GM21717 (cell line): ENCODE results near the gene COPB2.

Source experiments
- ATAC-seq: cut with Tn5 transposase; IDR thresholded peaks from one replicate; pipeline ENCODE4 v1.9.1; 2021; ENCODE audit warnings: mild to moderate bottlenecking, moderate library complexity; ENCODE audit not compliant: unreplicated experiment

Gene COPB2

DNA sequence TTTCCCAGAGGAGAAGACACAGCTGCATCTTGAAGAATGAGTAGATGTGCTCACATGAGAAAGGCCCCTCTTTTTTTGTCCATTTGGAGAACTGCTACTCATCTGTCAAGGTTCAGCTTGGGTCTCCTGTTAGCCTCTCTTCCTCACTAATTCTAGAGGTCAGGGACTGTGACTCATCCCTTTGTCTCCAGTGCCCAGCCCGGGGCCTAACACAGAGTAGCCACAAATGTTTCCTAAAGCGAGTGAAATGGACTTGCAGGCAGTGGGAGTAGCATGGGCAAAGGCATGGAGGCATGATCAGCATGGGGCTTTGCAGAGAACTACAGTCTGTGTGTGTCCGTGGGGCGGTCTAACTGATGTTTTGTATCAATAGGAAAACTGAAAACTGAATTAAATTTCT lies 79.6 kb downstream of the COPB2 start:
- ATAC-seq = no peak

DNA sequence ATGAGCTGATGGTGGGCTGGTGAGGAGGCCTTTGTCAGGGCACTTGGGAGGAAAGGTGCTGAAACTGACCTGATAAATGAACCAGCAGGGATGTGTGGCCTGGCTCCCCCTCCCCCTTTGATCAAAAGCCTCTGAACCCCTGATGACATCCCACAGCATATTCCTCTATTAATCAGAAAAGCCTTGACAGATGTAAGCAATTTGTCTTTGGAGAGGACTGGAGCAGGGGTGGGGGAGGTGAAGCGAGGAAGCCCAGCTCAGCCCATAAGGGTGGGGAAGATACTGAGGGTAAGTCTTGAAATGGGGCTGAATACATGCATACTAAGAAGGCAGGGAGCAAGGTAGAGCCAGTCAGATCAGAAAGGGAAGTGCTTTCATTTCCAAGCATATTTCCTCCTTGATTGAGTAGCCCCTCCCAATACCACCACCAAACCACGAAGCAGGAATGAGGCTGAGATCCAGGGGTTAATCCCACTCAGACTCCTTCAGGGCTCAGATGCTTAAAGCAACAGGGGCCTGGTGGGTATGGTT lies 80.3 kb downstream of the COPB2 start:
- ATAC-seq = no peak

DNA sequence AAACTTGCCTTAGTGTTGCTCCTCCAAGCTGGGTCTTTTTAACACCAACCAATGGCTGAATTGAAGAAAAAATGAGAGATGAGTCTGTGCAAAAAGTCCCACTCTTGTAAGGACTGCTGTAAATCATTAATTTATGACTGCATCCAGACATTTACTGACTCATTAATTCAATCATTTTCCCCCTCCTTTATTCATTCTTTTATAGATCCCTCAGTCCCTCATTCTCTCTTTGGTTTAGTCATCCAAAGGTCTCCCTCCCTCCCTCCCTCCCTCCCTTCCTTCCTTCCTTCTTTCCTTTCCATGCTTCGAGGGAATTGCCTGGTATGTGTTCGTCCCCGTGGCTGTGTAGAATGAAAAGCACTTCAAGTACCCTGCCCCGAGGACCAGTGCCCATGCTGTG lies 80.9 kb downstream of the COPB2 start:
- ATAC-seq = no peak

DNA sequence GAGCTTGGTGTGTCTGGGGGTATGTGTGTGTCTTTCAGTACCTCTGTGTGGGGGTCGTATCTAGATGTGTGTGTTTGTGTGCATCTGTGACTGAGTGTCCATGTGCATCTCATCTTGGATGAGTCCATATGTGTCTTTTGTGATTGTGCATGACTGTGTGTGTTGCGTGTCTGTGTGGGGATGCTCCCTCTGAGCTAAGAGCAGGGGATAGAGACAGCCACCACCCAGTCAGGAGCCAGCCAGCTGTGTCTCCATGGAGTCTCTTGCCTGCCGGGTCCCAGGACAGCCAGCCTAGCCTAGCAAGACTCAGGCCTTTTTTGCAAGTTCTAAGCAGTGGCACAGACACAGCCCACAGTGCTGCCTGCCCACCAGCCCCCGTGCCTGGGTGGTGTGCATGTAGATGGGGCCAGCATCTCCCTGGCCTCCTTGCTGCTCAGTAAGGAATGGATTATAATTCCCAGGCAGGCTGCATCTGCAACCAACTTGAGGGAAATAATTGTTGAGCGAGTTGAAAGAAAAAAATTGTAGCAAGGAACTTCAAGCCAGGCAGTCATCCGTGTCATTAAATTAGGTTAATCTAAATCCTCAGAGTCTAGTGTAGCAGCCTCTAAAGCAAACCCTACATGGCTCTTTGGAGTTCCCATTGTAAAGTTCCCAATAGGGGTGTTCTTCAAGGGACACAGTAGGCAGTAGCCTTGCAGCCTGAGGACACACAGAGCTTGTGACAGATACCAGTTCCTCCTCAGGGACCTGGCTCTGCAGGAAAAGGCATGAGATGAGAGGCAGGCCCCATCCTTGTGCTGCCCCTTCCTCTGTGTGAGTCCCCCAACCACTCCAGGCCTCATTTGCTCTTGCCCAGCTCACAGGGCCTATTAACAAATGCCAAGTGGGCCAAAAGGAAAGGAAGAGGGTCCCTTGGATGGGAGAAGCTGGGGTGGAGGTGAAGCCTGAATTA lies 81.6 kb downstream of the COPB2 start:
- ATAC-seq = no peak
